D721Med (cell line): Measurements from ENCODE around the gene STAT1.
"Not testable (repeated sequence)": the region's sequence is repeated elsewhere in the genome, so short reads cannot be mapped to it uniquely, and the experiment has no call there.

Source experiments
- DNase-seq: peaks from one replicate; pipeline ENCODE4 v3.0.0; 2011; ENCODE audit warnings: low spot score; ENCODE audit not compliant: insufficient read length
- FAIRE-seq: peaks from 2 replicates; lab custom pipeline; 2011; peaks lifted over from hg19 to GRCh38; lab: Jason Lieb, UNC
- TF ChIP-seq, protein P1 (sequence below): IDR thresholded peaks from 2 replicates; pipeline ENCODE4 v1.5.1; 2012; ENCODE audit warnings: mild to moderate bottlenecking, control low read depth; ENCODE audit not compliant: insufficient read depth; ENCODE audit errors: missing control alignments

STAT1 gene

DNA sequence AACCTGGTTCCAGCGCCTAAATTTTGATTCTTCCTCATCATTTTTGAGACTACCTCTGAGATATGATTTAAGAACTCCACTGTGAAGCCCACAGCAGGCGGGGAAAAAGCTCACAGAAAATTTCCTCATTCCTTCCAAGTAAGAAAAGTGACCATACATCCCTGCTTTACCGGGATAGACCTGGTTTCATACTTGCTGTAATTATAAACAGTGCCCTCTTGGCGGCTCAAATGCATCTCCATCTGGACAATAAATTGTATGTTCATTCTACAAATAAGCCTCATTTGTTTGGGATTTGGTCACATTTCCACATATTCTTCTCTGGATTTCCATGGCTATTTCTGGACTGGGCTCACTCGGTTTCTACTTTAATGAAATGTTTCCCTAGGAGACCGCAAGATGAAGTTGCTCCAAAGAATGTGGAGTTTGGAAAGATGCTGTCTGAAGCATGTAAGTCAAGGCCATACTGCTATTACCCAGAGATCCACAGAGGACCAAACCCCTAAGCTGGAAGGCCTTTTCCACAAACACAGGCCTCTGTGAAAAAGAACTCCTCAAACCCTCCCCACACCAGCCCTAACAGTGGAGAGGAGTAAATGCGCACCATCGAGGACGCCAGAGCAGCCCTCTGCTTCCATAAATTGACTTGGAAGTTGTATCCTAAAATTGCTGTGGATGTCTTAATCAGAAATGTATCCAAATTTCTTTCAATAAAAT is 13.9 kb downstream of the STAT1 start:
- FAIRE-seq (no peak), DNase-seq (no peak)
- TF ChIP-seq, protein P1, sequence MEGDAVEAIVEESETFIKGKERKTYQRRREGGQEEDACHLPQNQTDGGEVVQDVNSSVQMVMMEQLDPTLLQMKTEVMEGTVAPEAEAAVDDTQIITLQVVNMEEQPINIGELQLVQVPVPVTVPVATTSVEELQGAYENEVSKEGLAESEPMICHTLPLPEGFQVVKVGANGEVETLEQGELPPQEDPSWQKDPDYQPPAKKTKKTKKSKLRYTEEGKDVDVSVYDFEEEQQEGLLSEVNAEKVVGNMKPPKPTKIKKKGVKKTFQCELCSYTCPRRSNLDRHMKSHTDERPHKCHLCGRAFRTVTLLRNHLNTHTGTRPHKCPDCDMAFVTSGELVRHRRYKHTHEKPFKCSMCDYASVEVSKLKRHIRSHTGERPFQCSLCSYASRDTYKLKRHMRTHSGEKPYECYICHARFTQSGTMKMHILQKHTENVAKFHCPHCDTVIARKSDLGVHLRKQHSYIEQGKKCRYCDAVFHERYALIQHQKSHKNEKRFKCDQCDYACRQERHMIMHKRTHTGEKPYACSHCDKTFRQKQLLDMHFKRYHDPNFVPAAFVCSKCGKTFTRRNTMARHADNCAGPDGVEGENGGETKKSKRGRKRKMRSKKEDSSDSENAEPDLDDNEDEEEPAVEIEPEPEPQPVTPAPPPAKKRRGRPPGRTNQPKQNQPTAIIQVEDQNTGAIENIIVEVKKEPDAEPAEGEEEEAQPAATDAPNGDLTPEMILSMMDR, result no peak

DNA sequence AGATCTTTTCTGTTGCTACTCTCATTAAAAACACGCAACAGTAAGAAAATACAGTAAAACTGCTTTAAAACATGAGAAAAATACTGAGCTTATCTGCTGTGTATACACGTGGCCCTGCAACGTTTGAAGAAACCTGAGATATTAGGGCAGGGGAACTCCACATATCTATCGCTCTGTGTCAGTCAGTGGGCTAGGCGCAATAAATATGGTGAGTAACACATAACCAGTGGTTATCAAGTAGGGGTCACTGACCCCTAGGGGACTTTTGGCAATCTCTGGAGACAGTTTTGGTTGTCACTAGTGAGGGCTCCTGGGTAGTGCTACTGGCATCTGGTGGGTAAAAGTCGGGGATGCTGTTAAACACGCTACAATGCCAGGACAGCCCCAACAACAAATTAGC is 14.9 kb downstream of the STAT1 start:
- FAIRE-seq (no peak), DNase-seq (no peak)
- TF ChIP-seq, protein P1, result no peak

DNA sequence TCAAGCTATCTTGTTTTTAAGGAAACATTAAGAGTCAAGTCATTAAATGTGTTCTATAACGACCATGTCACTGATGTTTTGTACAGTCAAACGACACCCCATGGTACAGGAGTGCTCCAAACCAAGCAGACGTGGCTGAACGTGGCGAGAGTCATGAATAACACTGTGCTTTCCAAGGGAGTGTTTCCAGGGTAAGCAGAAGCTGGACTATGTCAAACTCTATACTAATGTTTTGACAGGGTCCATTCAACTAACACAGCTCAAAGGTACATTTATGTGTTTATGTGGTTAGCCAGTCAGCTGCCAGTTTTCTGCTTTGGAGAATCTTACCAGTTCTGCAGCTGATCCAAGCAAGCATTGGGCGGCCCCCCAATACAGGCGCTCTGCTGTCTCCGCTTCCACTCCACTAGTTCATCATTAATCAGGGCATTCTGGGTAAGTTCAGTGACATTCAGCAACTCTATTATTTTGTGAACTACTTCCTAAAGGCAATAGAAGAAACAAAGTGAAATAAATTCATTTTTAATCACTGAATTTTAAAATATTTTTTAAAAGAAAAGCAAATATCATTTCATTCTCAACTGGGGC is 16.4 kb downstream of the STAT1 start:
- FAIRE-seq, result no peak
- no peak for DNase-seq
- TF ChIP-seq, protein P1, result no peak

DNA sequence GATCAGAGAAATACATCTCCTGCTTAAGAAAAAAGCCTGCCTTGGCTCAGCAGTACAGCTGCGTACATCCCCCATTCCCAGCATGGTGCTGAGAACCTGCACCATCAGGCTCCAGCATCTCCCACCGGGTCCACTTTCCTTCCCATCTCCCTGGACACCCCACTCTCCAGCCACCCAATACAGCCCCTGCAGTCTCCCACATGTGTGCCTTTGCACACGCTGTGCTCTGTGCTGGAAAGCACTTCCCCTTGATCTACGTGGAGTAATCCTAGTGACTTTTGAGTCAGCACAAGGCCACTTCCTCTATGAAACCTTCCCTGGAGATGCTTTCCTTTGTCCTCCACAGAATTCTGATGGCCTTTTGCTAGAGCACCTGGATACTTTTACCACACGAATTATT is 17.0 kb downstream of the STAT1 start:
- TF ChIP-seq, protein P1, result no peak
- FAIRE-seq (no peak), DNase-seq (no peak)

DNA sequence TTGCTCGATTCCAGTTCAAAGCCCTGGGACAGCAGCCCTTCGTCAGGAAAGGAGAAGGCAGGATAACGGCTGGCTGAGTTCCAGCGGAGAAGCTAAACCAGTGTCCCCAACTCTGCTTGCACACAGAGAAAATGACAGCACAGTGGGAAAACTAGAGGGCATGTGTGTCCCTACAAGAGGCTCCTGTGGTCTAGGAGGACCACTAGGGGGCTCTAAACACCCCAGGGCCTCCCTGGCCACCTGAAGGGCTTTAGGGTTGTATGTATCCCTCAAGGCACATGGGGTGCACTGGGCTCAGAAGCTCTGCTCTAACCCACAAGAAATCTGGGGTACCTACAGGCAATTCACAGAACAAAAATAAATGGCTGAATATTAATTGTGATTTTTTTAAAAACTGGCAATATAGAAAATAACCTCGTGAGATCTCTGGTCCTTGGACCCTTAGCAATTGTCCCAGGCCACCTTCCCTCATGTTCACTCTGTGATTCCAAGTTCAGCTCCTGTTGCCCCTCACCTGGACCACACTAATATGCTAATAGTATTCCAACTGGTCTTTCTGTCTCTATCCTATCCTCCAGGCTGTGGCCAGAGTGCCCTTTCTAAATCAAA is 17.5 kb downstream of the STAT1 start:
- TF ChIP-seq, protein P1, result peak; percentile 63
- no peak for FAIRE-seq
- peak; percentile 49 for DNase-seq

DNA sequence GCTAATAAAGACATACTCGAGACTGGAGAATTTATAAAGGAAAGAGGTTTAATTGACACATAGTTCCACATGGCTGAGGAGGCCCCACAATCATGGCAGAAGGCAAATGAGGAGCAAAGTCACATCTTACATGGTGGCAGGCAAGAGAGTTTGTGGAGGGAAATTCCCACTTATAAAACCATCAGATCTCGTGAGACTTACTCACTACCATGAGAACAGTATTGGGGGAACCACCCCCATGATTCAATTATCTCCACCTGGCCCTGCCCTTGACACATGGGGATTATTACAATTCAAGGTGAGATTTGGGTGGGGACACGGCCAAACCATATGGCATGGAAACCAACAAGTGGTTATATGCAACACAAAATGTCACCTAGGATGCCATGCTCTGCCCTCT is 18.7 kb downstream of the STAT1 start:
- not testable (repeated sequence) for FAIRE-seq, DNase-seq

DNA sequence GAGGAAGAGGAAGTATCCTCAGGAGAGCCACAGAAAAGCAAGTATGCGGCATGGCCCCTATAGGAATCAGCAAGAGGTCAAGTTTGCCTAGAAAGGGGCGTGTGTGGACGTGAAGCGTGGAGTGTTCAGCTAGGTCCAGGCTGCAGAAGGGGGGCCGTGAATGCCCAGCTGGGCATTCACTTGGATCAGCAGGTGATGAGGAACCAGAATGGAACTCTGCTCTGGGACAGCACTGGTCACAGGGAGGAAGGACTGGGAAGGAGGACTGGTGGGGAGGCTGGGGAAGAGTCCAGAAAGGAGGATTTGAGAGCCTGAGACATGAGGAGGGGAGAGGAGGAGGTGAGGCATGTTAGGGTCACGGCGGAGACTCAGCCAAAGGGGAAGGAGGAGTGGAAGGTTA is 19.8 kb downstream of the STAT1 start:
- TF ChIP-seq, protein P1, result no peak
- no peak for FAIRE-seq
- DNase-seq, result no peak
